ENCODE data around the gene NKAIN1.
"Not testable (repeated sequence)": the region's sequence is repeated elsewhere in the genome, so short reads cannot be mapped to it uniquely, and the experiment has no call there.

NKAIN1 gene

DNA sequence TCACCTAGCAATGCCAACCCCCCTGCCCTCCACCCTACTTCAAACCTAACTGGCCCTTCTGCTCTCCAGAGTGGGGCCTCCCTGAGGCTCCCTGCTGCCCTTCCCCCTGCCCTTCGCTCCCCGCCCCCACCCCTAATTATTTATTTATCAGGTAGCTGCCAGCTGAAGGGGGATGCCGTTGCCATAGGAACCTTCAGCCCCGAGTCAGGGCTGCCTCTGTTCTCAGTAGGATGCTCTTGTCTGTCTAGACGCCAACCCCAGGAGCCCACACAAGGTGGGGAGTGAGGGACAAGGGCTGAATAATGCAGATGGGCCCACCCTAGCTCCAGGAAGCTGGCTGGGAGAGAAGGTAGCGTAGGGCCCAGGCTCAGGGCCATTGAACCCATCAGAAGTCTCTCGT, 41.1 kb downstream of the NKAIN1 start:
- TF ChIP-seq, protein P1, sequence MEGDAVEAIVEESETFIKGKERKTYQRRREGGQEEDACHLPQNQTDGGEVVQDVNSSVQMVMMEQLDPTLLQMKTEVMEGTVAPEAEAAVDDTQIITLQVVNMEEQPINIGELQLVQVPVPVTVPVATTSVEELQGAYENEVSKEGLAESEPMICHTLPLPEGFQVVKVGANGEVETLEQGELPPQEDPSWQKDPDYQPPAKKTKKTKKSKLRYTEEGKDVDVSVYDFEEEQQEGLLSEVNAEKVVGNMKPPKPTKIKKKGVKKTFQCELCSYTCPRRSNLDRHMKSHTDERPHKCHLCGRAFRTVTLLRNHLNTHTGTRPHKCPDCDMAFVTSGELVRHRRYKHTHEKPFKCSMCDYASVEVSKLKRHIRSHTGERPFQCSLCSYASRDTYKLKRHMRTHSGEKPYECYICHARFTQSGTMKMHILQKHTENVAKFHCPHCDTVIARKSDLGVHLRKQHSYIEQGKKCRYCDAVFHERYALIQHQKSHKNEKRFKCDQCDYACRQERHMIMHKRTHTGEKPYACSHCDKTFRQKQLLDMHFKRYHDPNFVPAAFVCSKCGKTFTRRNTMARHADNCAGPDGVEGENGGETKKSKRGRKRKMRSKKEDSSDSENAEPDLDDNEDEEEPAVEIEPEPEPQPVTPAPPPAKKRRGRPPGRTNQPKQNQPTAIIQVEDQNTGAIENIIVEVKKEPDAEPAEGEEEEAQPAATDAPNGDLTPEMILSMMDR (IDR thresholded peaks at IDR 0.05), result no peak
- H3K4me3 ChIP-seq, result no peak overlapping the region
- H3K27ac ChIP-seq, result no peak overlapping the region
- no peak for DNase-seq (ENCODE audit: low spot score)

DNA sequence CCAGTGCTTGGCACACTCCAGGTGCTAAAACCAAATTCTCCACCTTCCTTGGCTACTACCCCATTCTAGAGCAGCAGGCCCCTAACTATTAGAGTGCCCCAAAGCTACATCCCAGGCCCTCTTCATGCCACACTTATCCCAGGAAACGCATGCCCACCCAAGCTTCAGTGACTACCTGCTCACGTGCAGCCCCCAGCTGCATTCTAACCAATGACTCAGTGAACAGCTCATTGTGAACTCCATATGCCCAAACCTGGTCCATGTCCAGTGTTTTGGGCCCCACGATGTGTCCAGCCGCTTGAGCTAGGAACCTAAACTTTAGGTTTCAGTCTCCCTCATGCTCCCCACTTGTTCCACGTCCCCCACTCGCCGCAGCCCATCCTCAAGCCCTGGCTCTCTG, 41.5 kb downstream of the NKAIN1 start:
- H3K27ac ChIP-seq, result no peak overlapping the region
- H3K4me3 ChIP-seq, result no peak overlapping the region
- TF ChIP-seq, protein P1 (IDR thresholded peaks at IDR 0.05), result no peak
- DNase-seq (ENCODE audit: low spot score), result no peak

DNA sequence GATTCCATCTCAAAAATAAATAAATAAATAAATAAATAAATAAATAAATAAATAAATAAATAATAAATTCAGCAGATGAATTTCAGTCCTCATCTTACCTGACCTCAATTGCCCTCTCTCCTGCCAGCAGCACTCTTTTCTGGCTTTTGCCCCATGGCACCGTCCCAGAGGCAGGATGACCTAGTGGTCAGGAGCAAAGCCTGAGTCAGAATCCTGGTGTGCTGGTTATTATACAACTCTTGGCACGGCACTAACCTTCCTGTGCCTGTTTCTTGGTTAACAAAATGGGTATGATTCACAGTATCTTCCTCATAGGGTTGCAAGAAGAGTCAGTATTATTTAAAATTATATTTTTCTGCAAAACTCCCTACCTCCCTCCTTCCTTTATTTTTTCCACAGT, 43.0 kb downstream of the NKAIN1 start:
- no peak overlapping the region for H3K27ac ChIP-seq
- H3K4me3 ChIP-seq, result no peak overlapping the region
- TF ChIP-seq, protein P1 (IDR thresholded peaks at IDR 0.05), result no peak
- no peak for DNase-seq (ENCODE audit: low spot score)

DNA sequence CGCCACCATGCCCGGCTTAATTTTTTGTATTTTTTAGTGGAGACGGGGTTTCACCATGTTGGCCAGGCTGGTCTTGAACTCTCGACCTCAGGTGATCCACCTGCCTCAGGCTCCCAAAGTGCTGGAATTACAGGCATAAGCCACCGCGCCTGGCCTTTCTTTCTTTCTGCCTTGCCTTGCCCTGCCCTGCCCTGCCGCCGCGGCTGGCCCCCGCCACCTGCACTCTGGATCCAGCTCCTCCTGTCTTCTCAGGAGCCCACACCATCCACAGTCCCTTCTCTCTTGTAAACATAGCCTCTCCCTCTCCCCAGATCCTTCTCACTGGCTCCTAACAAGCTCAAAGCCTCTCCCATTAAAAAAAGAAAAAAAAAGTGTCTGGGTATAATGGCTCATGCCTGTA, 44.4 kb downstream of the NKAIN1 start:
- not testable (repeated sequence) for H3K4me3 ChIP-seq; H3K27ac ChIP-seq; DNase-seq (ENCODE audit: low spot score)

DNA sequence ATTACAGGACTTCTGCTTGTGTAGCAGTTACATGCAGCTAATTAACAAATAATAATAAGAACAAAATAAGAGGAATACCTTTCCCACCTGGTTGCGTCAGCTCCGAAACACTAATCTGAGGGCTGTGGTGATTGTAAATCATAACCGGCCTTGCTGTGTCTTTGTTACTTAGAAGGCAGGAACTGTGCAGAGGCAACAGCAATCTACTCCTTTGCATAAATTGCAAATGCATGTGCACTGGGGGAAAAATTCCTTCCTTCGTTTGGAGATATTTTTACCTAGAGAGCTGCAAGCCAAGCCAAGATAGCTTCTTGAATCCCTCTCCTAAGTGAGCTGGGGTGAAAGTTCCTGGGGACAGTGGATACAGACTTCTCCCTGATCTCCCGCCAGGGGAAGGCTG, 46.0 kb downstream of the NKAIN1 start:
- TF ChIP-seq, protein P1 (IDR thresholded peaks at IDR 0.05), result no peak
- H3K27ac ChIP-seq, result no peak overlapping the region

DNA sequence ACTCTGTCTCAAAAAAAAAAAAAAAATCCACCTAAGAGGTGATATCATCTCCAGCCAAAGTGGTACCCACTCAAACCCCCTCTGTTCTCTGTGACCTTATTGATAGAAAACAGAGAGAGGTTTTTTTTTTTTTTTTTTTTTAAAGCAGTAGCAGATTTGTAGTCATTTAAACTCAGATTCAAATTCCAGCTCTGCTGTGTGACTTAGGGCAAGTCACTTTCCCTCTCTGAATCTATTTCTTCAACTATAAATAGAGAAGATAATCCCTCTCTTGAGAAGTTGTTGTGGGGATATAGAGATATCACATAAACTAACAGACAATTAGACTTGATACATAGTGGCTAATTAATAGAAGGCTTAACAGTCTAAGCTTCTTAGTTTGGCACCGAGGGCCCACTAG, 48.4 kb downstream of the NKAIN1 start:
- H3K4me3 ChIP-seq, result no peak overlapping the region
- no peak overlapping the region for H3K27ac ChIP-seq
- TF ChIP-seq, protein P1 (IDR thresholded peaks at IDR 0.05), result no peak
- no peak for DNase-seq (ENCODE audit: low spot score)

More for the DNA sequence above, 46.0 kb downstream of the NKAIN1 start:
- no peak overlapping the region for H3K4me3 ChIP-seq
- DNase-seq (ENCODE audit: low spot score), result no peak

DNA sequence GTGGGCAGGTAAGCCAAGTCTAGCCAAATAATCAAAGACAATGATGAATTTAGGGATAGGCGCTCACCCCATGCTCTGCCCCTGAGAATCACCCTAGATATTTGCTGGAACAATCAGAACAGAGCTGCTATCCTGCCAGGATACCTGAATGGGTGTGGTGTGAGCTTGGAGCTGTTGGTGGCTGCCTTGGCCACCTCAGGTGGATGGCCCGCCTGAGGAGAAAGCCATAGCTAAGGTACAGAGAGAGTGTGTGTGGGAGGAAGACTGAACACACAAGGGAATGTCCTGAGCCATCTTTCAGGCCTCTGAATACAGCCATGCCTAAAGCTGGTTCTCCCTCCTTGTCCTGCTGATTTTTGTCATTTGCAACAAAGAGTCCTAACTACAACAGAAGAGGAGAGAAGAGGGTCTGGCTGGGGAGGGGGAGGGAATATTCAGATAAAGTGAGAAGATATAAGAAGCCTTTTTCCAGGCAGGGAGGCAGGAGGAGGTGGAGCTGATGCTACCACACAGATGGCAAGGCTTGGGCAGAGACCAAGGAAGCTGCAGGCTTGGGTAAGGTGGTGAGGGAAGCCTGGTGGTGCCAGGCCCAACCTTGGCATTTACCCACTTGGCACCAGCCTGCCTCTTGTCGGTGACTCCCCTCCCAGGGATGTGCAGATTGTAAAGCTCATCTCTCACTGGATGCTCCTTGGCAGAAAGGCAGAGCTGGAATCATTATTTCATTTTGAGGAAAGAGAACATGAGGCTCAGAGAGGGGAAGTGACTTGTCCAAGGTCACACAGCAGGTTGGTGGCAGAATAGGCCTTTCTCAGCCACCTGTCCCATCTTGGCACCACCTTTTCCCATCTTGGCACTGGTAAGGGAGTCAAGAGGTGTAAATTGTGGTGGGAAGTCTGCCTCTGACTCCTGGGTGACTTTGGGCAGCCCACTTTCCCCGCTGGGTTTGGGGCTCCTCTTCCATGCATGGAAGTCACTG, 49.7 kb downstream of the NKAIN1 start:
- TF ChIP-seq, protein P1 (IDR thresholded peaks at IDR 0.05), result no peak
- Histone ChIP-seq H3K27ac (no peak overlapping the region), H3K4me3 (no peak overlapping the region)
- no peak for DNase-seq (ENCODE audit: low spot score)
